ENCODE measurements around the gene KAT6B. TPM values are rescaled to one million over a fixed set of nuclear protein-coding genes. Genes with fewer than 3 reads are reported as not detected.

KAT6B gene
- total RNA-seq, 1 experiment from 2014 or later = 14.9 TPM

DNA sequence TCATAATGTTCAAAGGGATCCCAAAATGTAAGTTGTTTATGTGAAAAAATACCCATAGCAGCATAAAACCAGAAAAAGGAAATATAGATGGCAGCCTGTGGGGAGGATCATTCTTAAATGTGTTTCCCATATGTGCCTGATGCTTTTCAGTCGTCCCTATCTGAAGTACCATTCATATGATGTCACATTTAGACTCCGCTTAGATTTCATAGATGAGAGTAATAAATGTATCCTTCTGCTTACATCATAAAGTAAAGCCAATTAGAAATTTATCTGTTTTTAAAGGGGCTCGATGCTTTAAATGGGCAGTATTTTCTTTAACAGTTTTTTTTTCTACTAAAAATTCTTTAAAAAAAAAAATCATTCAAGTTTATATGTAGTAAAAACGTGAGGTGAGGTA is 136.1 kb downstream of the KAT6B start:
- H3K27me3 ChIP-seq (replicated peaks; ENCODE audit: control insufficient read depth, insufficient read depth, low read length) = no peaks in the 10 kb centered on the region
- DNase-seq = no peak
- no peaks in the 10 kb centered on the region for H3K9me3 ChIP-seq
- Mint-ChIP-seq H3K27me3 (ENCODE audit: insufficient read depth, unreplicated experiment) (no peaks in the 10 kb centered on the region), H3K4me3 (ENCODE audit: unreplicated experiment) (no peak overlapping the region), H3K27ac (ENCODE audit: unreplicated experiment) (no peak overlapping the region), H3K4me1 (ENCODE audit: low read depth, unreplicated experiment) (no peaks in the 10 kb centered on the region), H3K36me3 (ENCODE audit: insufficient read depth, unreplicated experiment) (peaks cover 4% of the 10 kb centered on the region), H3K9me3 (ENCODE audit: unreplicated experiment) (no peaks in the 10 kb centered on the region)
- H3K4me3 ChIP-seq (ENCODE audit: low read depth, low read length) = no peak overlapping the region
- intact Hi-C loops (cut with micrococcal nuclease; ENCODE audit: unreplicated experiment) = no loop called here
- H3K36me3 ChIP-seq (ENCODE audit: control insufficient read depth, insufficient read depth, low read length) = no peaks in the 10 kb centered on the region
- TF ChIP-seq, protein P1, sequence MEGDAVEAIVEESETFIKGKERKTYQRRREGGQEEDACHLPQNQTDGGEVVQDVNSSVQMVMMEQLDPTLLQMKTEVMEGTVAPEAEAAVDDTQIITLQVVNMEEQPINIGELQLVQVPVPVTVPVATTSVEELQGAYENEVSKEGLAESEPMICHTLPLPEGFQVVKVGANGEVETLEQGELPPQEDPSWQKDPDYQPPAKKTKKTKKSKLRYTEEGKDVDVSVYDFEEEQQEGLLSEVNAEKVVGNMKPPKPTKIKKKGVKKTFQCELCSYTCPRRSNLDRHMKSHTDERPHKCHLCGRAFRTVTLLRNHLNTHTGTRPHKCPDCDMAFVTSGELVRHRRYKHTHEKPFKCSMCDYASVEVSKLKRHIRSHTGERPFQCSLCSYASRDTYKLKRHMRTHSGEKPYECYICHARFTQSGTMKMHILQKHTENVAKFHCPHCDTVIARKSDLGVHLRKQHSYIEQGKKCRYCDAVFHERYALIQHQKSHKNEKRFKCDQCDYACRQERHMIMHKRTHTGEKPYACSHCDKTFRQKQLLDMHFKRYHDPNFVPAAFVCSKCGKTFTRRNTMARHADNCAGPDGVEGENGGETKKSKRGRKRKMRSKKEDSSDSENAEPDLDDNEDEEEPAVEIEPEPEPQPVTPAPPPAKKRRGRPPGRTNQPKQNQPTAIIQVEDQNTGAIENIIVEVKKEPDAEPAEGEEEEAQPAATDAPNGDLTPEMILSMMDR (IDR thresholded peaks at IDR 0.05; ENCODE audit: insufficient read depth in 1 of 2, low read depth in 1 of 2, low read length in 1 of 2, severe bottlenecking in 1 of 2, unreplicated experiment in 1 of 2) = no peak
- no TSS peak for BruUV-seq (replicated peaks)
- no peaks in the 10 kb centered on the region for H3K4me1 ChIP-seq
- CTCF ChIA-PET = no interaction called here
- POLR2A ChIA-PET = no interaction called here

- Histone ChIP-seq H3K27me3 (replicated peaks; ENCODE audit: control insufficient read depth, insufficient read depth, low read length) (no peaks in the 10 kb centered on the region), H3K36me3 (ENCODE audit: control insufficient read depth, insufficient read depth, low read length) (no peaks in the 10 kb centered on the region), H3K4me1 (no peaks in the 10 kb centered on the region), H3K9me3 (no peaks in the 10 kb centered on the region), H3K4me3 (ENCODE audit: low read depth, low read length) (no peak overlapping the region)
- Mint-ChIP-seq H3K4me1 (ENCODE audit: low read depth, unreplicated experiment) (no peaks in the 10 kb centered on the region), H3K27ac (ENCODE audit: unreplicated experiment) (no peak overlapping the region), H3K36me3 (ENCODE audit: insufficient read depth, unreplicated experiment) (peaks cover 4% of the 10 kb centered on the region), H3K4me3 (ENCODE audit: unreplicated experiment) (no peak overlapping the region), H3K27me3 (ENCODE audit: insufficient read depth, unreplicated experiment) (no peaks in the 10 kb centered on the region), H3K9me3 (ENCODE audit: unreplicated experiment) (no peaks in the 10 kb centered on the region)
- no peak for DNase-seq
- BruUV-seq (replicated peaks) = no TSS peak
- intact Hi-C loops (cut with micrococcal nuclease; ENCODE audit: unreplicated experiment) = no loop called here
- POLR2A ChIA-PET = no interaction called here
- TF ChIP-seq, protein P1 (IDR thresholded peaks at IDR 0.05; ENCODE audit: insufficient read depth in 1 of 2, low read depth in 1 of 2, low read length in 1 of 2, severe bottlenecking in 1 of 2, unreplicated experiment in 1 of 2) = no peak
- CTCF ChIA-PET = no interaction called here
Measured at GRCh38 chr10:74963549-74963948, 137.1 kb downstream of the KAT6B start.

GRCh38 chr10:74967911-74968666 is 141.7 kb downstream of the KAT6B start:
- H3K9me3 Mint-ChIP-seq (ENCODE audit: unreplicated experiment) = no peaks in the 10 kb centered on the region
- intact Hi-C loops (cut with micrococcal nuclease; ENCODE audit: unreplicated experiment) = no loop called here
- Histone ChIP-seq H3K4me3 (ENCODE audit: low read depth, low read length) (no peak overlapping the region), H3K9me3 (no peaks in the 10 kb centered on the region), H3K27me3 (replicated peaks; ENCODE audit: control insufficient read depth, insufficient read depth, low read length) (no peaks in the 10 kb centered on the region), H3K36me3 (ENCODE audit: control insufficient read depth, insufficient read depth, low read length) (no peaks in the 10 kb centered on the region), H3K4me1 (no peaks in the 10 kb centered on the region)
- no peaks in the 10 kb centered on the region for H3K4me1 Mint-ChIP-seq (ENCODE audit: low read depth, unreplicated experiment)
- H3K36me3 Mint-ChIP-seq (ENCODE audit: insufficient read depth, unreplicated experiment) = peaks cover 4% of the 10 kb centered on the region
- no peak overlapping the region for H3K4me3 Mint-ChIP-seq (ENCODE audit: unreplicated experiment)
- DNase-seq = no peak
- TF ChIP-seq, protein P1 (IDR thresholded peaks at IDR 0.05; ENCODE audit: insufficient read depth in 1 of 2, low read depth in 1 of 2, low read length in 1 of 2, severe bottlenecking in 1 of 2, unreplicated experiment in 1 of 2) = no peak
- H3K27me3 Mint-ChIP-seq (ENCODE audit: insufficient read depth, unreplicated experiment) = no peaks in the 10 kb centered on the region
- ChIA-PET POLR2A (interaction anchor here (0.6 kb wide), 1 partner anchor 37 kb away, joined by 3 read pairs; no protein-coding TSS in a partner anchor), CTCF (no interaction called here)
- no peak overlapping the region for H3K27ac Mint-ChIP-seq (ENCODE audit: unreplicated experiment)
- BruUV-seq (replicated peaks) = no TSS peak
